Caco-2 (cell line): ENCODE results near the gene PIK3CG. TPM values are rescaled to one million over a fixed set of nuclear protein-coding genes. Genes with fewer than 3 reads are reported as not detected.

ENCODE experiments used
- BruUV-seq: library from RNA; stranded (reverse); fragments of 400-500 nt; replicated peaks from 2 replicates; lab custom pipeline; 2021; lab: Mats Ljungman, UMichigan
- CTCF ChIA-PET: fragments of 300-600 bp; sonication (Branson Sonifier 250); formaldehyde crosslinking; loops from one replicate; lab custom pipeline; 2022; ENCODE audit warnings: antibody characterized with exemption; lab: Charles Lee
- POLR2A ChIA-PET: fragments of 300-600 bp; sonication (Branson Sonifier 250); formaldehyde crosslinking; loops from one replicate; lab custom pipeline; 2022; ENCODE audit warnings: antibody characterized with exemption; lab: Charles Lee
- DNase-seq, 2 experiments: peaks; one replicate each; pipeline versions ENCODE4 v3.0.0 to v3.0.0-alpha.2; 2020 to 2022
- H3K27me3 ChIP-seq: replicated peaks from 2 replicates; pipeline ENCODE4 v1.6.0; 2011; ENCODE audit warnings: low read length; ENCODE audit not compliant: control insufficient read depth, insufficient read depth
- H3K36me3 ChIP-seq: 2 replicates; pipeline ENCODE4 v1.5.1; 2011; ENCODE audit warnings: low read length; ENCODE audit not compliant: control insufficient read depth, insufficient read depth
- H3K4me1 ChIP-seq: fragments of 250-450 bp; sonication (Bioruptor Pico); 2 replicates; pipeline ENCODE4 v1.5.1; 2020; ENCODE audit warnings: mild to moderate bottlenecking
- H3K4me3 ChIP-seq: 2 replicates; pipeline ENCODE4 v1.5.1; 2011; ENCODE audit warnings: low read depth, mild to moderate bottlenecking, control low read depth, low read length
- H3K9me3 ChIP-seq: fragments of 250-450 bp; sonication (Bioruptor Pico); 2 replicates; pipeline ENCODE4 v1.5.1; 2020; ENCODE audit warnings: mild to moderate bottlenecking, moderate library complexity
- H3K27ac Mint-ChIP-seq: one replicate; pipeline ENCODE4 v1.8.0; 2022; ENCODE audit warnings: mixed read lengths; ENCODE audit not compliant: unreplicated experiment
- H3K27me3 Mint-ChIP-seq: one replicate; pipeline ENCODE4 v1.8.0; 2022; ENCODE audit warnings: mixed read lengths; ENCODE audit not compliant: insufficient read depth, unreplicated experiment
- H3K36me3 Mint-ChIP-seq: one replicate; pipeline ENCODE4 v1.8.0; 2022; ENCODE audit warnings: mild to moderate bottlenecking, mixed read lengths; ENCODE audit not compliant: insufficient read depth, unreplicated experiment
- H3K4me1 Mint-ChIP-seq: one replicate; pipeline ENCODE4 v1.8.0; 2022; ENCODE audit warnings: low read depth, mixed read lengths; ENCODE audit not compliant: unreplicated experiment
- H3K4me3 Mint-ChIP-seq: one replicate; pipeline ENCODE4 v1.8.0; 2022; ENCODE audit warnings: mild to moderate bottlenecking, moderate library complexity, mixed read lengths; ENCODE audit not compliant: unreplicated experiment
- H3K9me3 Mint-ChIP-seq: one replicate; pipeline ENCODE4 v1.8.0; 2022; ENCODE audit warnings: mixed read lengths; ENCODE audit not compliant: unreplicated experiment
- intact Hi-C: fragments of 100-400 bp; cut with micrococcal nuclease; formaldehyde crosslinking; loops from one replicate; pipeline ENCODE4 v1.10.0; 2022; ENCODE audit not compliant: unreplicated experiment
- total RNA-seq: library from RNA; stranded (reverse); gene quantifications from 2 replicates; pipeline ENCODE4 v1.2.3, GENCODE V29; 2022
- TF ChIP-seq, protein P1 (sequence below), 2 experiments: fragments of 200-600 bp in 1 of 2; IDR thresholded peaks; 1 replicate in 1 of 2; 2 replicates in 1 of 2; pipeline versions ENCODE4 v1.5.1 to v1.8.0; 2011 to 2022; ENCODE audit warnings: antibody characterized with exemption in 1 of 2, control low read depth in 1 of 2, inconsistent platforms in 1 of 2, low read depth in 1 of 2, low read length in 1 of 2, mild to moderate bottlenecking in 1 of 2, moderate library complexity in 1 of 2; ENCODE audit not compliant: insufficient read depth in 1 of 2, severe bottlenecking in 1 of 2, unreplicated experiment in 1 of 2

PIK3CG gene
- total RNA-seq, 1 experiment from 2014 or later, result not detected

DNA sequence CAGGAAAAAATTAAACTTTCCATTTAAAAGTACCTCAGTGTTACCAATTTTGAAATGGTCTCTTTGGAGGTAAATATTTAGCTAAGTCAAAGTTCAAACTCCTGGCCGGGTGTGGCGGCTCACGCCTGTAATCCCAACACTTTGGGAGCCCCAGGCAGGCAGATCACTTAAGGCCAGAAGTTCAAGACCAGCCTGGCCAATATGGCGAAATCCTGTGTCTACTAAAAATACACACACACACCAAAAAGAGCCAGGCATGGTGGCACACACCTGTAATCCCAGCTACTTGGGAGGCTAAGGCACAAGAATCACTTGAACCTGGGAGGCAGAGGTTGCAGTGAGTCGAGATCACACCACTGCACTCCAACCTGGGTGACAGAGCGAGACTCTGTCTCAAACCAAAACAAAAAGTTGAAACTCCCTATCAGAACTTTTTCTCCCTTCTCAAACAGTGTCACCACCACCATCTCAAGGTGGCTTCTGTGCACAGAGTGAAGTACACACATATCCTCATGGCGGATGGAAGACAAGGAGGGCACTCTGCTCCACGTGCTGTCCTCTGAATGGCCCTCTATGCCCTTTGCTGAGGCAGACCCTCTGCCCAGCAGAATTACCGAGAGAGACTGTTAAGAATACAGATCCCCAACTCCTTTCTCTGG is 11.7 kb upstream of the PIK3CG start:
- H3K4me1 ChIP-seq, result no peaks in the 10 kb centered on the region
- intact Hi-C loops, result no loop called here
- Mint-ChIP-seq H3K36me3 (no peaks in the 10 kb centered on the region), H3K27me3 (peaks cover 12% of the 10 kb centered on the region), H3K4me3 (no peak overlapping the region), H3K4me1 (no peaks in the 10 kb centered on the region), H3K27ac (no peak overlapping the region), H3K9me3 (no peaks in the 10 kb centered on the region)
- DNase-seq, result no peak
- TF ChIP-seq, protein P1, sequence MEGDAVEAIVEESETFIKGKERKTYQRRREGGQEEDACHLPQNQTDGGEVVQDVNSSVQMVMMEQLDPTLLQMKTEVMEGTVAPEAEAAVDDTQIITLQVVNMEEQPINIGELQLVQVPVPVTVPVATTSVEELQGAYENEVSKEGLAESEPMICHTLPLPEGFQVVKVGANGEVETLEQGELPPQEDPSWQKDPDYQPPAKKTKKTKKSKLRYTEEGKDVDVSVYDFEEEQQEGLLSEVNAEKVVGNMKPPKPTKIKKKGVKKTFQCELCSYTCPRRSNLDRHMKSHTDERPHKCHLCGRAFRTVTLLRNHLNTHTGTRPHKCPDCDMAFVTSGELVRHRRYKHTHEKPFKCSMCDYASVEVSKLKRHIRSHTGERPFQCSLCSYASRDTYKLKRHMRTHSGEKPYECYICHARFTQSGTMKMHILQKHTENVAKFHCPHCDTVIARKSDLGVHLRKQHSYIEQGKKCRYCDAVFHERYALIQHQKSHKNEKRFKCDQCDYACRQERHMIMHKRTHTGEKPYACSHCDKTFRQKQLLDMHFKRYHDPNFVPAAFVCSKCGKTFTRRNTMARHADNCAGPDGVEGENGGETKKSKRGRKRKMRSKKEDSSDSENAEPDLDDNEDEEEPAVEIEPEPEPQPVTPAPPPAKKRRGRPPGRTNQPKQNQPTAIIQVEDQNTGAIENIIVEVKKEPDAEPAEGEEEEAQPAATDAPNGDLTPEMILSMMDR (IDR thresholded peaks at IDR 0.05; ENCODE audit: insufficient read depth in 1 of 2, low read depth in 1 of 2, low read length in 1 of 2, severe bottlenecking in 1 of 2, unreplicated experiment in 1 of 2), result no peak
- H3K27me3 ChIP-seq, result no peaks in the 10 kb centered on the region
- ChIA-PET POLR2A (no interaction called here), CTCF (no interaction called here)
- H3K4me3 ChIP-seq, result no peak overlapping the region
- no peaks in the 10 kb centered on the region for H3K9me3 ChIP-seq
- BruUV-seq, result no TSS peak
- H3K36me3 ChIP-seq, result no peaks in the 10 kb centered on the region

DNA sequence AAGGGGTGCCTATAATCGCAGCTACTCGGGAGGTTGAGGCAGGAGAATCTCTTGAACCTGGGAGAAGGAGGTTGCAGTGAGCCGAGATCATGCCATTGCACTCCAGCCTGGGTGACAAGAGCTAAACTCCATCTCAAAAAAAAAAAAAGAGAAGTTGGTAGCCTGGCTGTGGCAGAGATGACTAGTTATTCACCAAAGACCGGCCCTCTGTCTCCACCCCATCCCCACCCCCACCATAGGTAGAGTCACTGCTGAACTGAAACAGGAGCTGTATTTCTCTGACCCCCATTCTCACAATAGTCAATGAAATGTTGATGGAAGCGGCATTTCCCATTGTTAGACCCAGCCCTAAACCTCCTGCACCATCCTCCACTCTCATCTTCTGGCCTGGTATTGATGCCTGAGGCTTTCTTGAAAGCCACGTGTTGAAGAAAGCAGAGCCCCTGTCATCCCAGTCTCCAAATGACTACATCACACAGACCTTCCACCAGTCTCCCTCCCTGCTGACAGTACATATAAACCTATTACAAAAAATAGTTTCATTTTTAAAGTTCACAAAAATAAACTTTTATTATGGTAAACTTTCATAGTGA is 9.4 kb upstream of the PIK3CG start:
- H3K36me3 Mint-ChIP-seq, result no peaks in the 10 kb centered on the region
- no peaks in the 10 kb centered on the region for H3K4me1 Mint-ChIP-seq
- no peak overlapping the region for H3K27ac Mint-ChIP-seq
- POLR2A ChIA-PET, result no interaction called here
- no TSS peak for BruUV-seq
- intact Hi-C loops, result no loop called here
- TF ChIP-seq, protein P1 (IDR thresholded peaks at IDR 0.05; ENCODE audit: insufficient read depth in 1 of 2, low read depth in 1 of 2, low read length in 1 of 2, severe bottlenecking in 1 of 2, unreplicated experiment in 1 of 2), result no peak
- no peak for DNase-seq
- H3K27me3 Mint-ChIP-seq, result peaks cover 10% of the 10 kb centered on the region
- H3K4me3 ChIP-seq, result no peak overlapping the region
- H3K9me3 ChIP-seq, result no peaks in the 10 kb centered on the region
- H3K4me1 ChIP-seq, result no peaks in the 10 kb centered on the region
- no peaks in the 10 kb centered on the region for H3K27me3 ChIP-seq
- H3K9me3 Mint-ChIP-seq, result no peaks in the 10 kb centered on the region
- CTCF ChIA-PET, result no interaction called here
- H3K36me3 ChIP-seq, result no peaks in the 10 kb centered on the region
- no peak overlapping the region for H3K4me3 Mint-ChIP-seq

DNA sequence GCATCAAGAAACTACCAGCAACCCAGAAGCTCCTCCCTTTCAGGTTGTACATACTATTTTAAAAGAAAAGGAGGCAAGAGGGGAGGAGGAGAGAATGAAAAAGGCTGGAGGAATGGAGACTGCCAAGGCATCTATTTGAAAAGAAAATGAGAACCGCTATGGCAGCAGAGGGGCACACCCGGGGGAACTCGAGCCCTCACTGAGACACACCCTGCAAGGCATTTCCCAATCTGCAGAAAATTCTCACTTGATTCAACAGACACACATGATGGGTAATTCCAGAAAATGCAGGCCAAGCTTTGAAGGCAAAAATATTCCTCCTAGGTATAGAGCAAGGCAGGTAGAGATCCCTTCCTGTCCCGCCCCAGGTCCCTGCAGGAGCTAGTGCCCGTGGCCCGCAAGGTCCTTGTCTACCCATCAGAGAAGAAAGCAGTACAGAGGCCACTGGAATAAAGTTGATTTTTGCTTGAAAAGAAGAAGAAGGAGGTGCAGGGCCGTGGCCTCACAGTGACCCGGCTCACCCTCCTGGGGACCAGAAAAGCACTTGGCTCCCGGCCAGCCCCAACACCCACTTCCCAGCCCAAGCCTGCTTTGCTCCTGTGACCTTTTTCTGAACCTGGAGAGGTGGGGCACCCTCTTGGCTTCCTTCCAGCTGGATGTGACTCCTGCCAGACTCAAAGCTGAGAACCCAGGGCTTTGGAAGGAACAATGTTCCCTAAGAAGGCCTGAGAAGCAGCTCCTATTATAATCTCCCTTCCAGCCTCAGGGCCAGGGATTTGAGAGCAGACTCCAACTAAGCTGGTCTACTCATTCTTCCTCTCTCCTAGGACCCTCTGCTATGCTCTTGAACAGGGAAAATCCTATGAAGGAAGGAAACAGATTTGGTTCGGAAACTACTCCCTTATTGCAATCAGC is 6.2 kb upstream of the PIK3CG start:
- no peaks in the 10 kb centered on the region for H3K9me3 Mint-ChIP-seq
- intact Hi-C loops, result no loop called here
- no peak for DNase-seq
- Histone ChIP-seq H3K36me3 (no peaks in the 10 kb centered on the region), H3K27me3 (no peaks in the 10 kb centered on the region), H3K4me3 (no peak overlapping the region), H3K9me3 (no peaks in the 10 kb centered on the region), H3K4me1 (no peaks in the 10 kb centered on the region)
- H3K4me1 Mint-ChIP-seq, result no peaks in the 10 kb centered on the region
- peaks cover 21% of the 10 kb centered on the region for H3K27me3 Mint-ChIP-seq
- no peak overlapping the region for H3K27ac Mint-ChIP-seq
- no peak overlapping the region for H3K4me3 Mint-ChIP-seq
- POLR2A ChIA-PET, result no interaction called here
- H3K36me3 Mint-ChIP-seq, result no peaks in the 10 kb centered on the region
- CTCF ChIA-PET, result no interaction called here
- BruUV-seq, result no TSS peak
- TF ChIP-seq, protein P1 (IDR thresholded peaks at IDR 0.05; ENCODE audit: insufficient read depth in 1 of 2, low read depth in 1 of 2, low read length in 1 of 2, severe bottlenecking in 1 of 2, unreplicated experiment in 1 of 2), result no peak
